ENCODE data around the gene UBE2J2. TPM values are rescaled to one million over a fixed set of nuclear protein-coding genes. Genes with fewer than 3 reads are reported as not detected.

The UBE2J2 gene
- total and polyA plus RNA-seq, 2 of the 13 experiments (the other 11 are each of a cell fraction or from before 2014, with no cell fraction given): 25.4 to 29.4 TPM

DNA sequence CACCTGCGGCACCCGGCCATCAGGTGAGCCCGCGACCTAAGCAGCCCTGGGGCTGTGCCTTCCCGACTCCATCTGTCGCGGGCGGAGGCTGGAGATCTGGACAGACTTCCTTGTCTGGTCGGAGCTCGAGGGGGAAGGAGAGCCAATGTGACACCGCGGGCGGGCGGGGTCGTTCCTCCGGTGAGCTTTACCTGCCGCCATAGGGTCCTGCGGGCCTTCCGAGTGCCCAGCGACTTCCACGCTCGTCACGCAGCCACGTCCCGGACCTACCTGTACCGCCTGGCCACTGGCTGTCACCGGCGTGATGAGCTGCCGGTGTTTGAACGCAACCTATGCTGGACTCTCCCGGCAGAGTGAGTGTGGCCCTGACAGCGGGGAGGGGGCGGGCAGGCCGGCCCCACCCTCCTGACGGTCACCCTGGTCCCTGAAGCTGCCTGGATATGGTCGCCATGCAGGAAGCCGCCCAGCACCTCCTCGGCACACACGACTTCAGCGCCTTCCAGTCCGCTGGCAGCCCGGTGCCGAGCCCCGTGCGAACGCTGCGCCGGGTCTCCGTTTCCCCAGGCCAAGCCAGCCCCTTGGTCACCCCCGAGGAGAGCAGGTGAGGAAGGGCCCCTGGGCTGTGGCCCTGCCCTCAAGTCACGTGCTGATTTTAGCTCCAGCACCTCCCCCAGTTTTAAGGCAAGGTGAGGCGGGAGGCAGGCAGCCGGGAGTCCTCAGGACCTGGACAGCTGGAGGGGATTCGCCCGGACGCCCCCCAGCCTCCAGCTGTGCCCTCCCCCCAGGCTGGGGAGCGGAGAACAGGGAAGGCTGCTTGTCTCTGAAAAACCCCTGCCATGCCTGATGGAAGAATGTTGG, 35.8 kb upstream of the UBE2J2 start (continued):
- TF ChIP-seq KDM2A (CRISPR knock-in tag; IDR thresholded peaks at IDR 0.05; ENCODE audit: borderline replicate concordance, low read depth) (peak; percentile 80), ZNF850 (CRISPR knock-in tag; conservative IDR thresholded peaks at IDR 0.05) (0 out of 2 replicates have a peak, but pooled peaks have one; percentile 6), ZBTB38 (CRISPR knock-in tag; IDR thresholded peaks at IDR 0.05) (peak; percentile 85), NCOA1 (CRISPR knock-in tag; IDR thresholded peaks at IDR 0.05) (no peak)
- TF ChIP-seq, protein P1, sequence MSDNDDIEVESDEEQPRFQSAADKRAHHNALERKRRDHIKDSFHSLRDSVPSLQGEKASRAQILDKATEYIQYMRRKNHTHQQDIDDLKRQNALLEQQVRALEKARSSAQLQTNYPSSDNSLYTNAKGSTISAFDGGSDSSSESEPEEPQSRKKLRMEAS (IDR thresholded peaks at IDR 0.05): 0 out of 2 replicates have a peak, but pooled peaks have one; percentile 25

DNA sequence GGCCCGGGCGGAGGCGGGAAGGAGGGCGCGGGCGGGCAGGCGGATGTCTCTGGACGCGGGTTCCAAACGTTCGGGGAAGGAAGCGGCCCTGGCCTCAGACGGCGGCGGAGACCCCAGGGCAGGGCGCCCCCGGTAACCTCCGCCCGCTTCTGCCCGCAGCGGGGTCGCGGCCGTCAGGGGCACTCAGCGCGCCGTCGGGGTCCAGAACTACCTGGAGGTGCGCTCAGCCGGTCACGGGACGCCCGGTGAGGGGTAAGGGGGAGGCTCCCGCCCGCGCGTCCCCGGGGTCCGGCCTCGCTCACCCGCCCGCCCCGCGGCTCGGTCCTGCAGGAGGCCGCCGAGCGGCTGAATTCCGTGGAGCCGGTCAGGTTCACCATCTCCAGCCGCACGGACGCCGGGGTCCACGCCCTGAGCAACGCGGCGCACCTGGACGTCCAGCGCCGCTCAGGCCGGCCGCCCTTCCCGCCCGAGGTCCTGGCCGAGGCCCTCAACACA, 35.1 kb upstream of the UBE2J2 start:
- Histone ChIP-seq H3K4me1 (ENCODE audit: insufficient read depth, low read length) (peaks cover 37% of the 10 kb centered on the region), H3K4me2 (ENCODE audit: low read depth, low read length) (peak overlapping the region; percentile 88), H3K27ac (ENCODE audit: extremely low read length, insufficient read depth, low read length) (peak overlapping the region; percentile 73), H3K27me3 (ENCODE audit: control insufficient read depth in 1 of 2, insufficient read depth in 2 of 2, low read length in 2 of 2) (no peaks in the 10 kb centered on the region), H3K36me3 (replicated peaks in 1 of 2; ENCODE audit: control insufficient read depth in 1 of 2, insufficient read depth in 2 of 2, low read length in 2 of 2) (peaks cover 9 to 29% of the 10 kb centered on the region in 2 experiments; a peak in 2 of 5 replicates), H2AFZ (ENCODE audit: low read length) (no peak overlapping the region), H4K20me1 (ENCODE audit: insufficient read depth, low read length) (no peaks in the 10 kb centered on the region; the same call in 1 of the 2 replicates), H3K4me3 (replicated peaks in 1 of 3; ENCODE audit: insufficient read depth in 1 of 3, low read depth in 2 of 3, low read length in 3 of 3) (peak overlapping the region; percentile 75 to 91 (median 90)), H3K79me2 (ENCODE audit: insufficient read depth, low read length) (peaks cover 14% of the 10 kb centered on the region), H3K9ac (ENCODE audit: insufficient read depth, low read depth, low read length) (peak overlapping the region; percentile 86), H3K9me3 (ENCODE audit: low read length) (no peaks in the 10 kb centered on the region)
- no peak for ATAC-seq
- WGBS (ENCODE audit: low lambda C conversion rate): no CpG with 5 or more reads among the region's 66 CpGs
- CTCF ChIA-PET (ENCODE audit: low intra/inter-chr PET ratio, low total read pairs): no interaction called here
- BruUV-seq (replicated peaks): TSS peak; percentile 60
- POLR2A ChIA-PET: interaction anchor here (1.3 to 1.6 kb wide), 2 partner anchors 17 to 39 kb away, joined by 4 to 5 read pairs; no protein-coding TSS in a partner anchor
- in situ Hi-C loops (cut with HindIII; ENCODE audit: extremely low pct_ligation_motif_present, low pct_unique_long_range_greater_than_20kb) (no loop called here), intact Hi-C loops (cut with micrococcal nuclease; ENCODE audit: unreplicated experiment) (no loop called here)
- DNase-seq (ENCODE audit: low spot score): no peak
- FAIRE-seq: no peak
- TF ChIP-seq, protein P2, sequence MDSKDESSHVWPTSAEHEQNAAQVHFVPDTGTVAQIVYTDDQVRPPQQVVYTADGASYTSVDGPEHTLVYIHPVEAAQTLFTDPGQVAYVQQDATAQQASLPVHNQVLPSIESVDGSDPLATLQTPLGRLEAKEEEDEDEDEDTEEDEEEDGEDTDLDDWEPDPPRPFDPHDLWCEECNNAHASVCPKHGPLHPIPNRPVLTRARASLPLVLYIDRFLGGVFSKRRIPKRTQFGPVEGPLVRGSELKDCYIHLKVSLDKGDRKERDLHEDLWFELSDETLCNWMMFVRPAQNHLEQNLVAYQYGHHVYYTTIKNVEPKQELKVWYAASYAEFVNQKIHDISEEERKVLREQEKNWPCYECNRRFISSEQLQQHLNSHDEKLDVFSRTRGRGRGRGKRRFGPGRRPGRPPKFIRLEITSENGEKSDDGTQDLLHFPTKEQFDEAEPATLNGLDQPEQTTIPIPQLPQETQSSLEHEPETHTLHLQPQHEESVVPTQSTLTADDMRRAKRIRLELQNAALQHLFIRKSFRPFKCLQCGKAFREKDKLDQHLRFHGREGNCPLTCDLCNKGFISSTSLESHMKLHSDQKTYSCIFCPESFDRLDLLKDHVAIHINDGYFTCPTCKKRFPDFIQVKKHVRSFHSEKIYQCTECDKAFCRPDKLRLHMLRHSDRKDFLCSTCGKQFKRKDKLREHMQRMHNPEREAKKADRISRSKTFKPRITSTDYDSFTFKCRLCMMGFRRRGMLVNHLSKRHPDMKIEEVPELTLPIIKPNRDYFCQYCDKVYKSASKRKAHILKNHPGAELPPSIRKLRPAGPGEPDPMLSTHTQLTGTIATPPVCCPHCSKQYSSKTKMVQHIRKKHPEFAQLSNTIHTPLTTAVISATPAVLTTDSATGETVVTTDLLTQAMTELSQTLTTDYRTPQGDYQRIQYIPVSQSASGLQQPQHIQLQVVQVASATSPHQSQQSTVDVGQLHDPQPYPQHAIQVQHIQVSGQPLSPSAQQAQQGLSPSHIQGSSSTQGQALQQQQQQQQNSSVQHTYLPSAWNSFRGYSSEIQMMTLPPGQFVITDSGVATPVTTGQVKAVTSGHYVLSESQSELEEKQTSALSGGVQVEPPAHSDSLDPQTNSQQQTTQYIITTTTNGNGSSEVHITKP (CRISPR knock-in tag; IDR thresholded peaks at IDR 0.05; ENCODE audit: low read depth): no peak
- TF ChIP-seq, protein P3, sequence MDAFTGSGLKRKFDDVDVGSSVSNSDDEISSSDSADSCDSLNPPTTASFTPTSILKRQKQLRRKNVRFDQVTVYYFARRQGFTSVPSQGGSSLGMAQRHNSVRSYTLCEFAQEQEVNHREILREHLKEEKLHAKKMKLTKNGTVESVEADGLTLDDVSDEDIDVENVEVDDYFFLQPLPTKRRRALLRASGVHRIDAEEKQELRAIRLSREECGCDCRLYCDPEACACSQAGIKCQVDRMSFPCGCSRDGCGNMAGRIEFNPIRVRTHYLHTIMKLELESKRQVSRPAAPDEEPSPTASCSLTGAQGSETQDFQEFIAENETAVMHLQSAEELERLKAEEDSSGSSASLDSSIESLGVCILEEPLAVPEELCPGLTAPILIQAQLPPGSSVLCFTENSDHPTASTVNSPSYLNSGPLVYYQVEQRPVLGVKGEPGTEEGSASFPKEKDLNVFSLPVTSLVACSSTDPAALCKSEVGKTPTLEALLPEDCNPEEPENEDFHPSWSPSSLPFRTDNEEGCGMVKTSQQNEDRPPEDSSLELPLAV (CRISPR knock-in tag; conservative IDR thresholded peaks at IDR 0.05; ENCODE audit: low read depth): no peak
- TF ChIP-seq RARA (CRISPR knock-in tag; IDR thresholded peaks at IDR 0.05) (0 out of 2 replicates have a peak, but pooled peaks have one; percentile 3), ZNF776 (CRISPR knock-in tag; IDR thresholded peaks at IDR 0.05) (no peak), DPF2 (CRISPR knock-in tag; IDR thresholded peaks at IDR 0.05; ENCODE audit: borderline replicate concordance, low read depth) (no peak), ZNF451 (CRISPR knock-in tag; IDR thresholded peaks at IDR 0.05) (no peak), ZNF136 (CRISPR knock-in tag; IDR thresholded peaks at IDR 0.05; ENCODE audit: low read depth) (no peak), TCF12 (IDR thresholded peaks at IDR 0.05) (no peak), TCF12 (CRISPR knock-in tag; IDR thresholded peaks at IDR 0.05) (peak; percentile 40; the same call in 1 of the 2 replicates)
- TF ChIP-seq, protein P4, sequence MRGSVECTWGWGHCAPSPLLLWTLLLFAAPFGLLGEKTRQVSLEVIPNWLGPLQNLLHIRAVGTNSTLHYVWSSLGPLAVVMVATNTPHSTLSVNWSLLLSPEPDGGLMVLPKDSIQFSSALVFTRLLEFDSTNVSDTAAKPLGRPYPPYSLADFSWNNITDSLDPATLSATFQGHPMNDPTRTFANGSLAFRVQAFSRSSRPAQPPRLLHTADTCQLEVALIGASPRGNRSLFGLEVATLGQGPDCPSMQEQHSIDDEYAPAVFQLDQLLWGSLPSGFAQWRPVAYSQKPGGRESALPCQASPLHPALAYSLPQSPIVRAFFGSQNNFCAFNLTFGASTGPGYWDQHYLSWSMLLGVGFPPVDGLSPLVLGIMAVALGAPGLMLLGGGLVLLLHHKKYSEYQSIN (CRISPR knock-in tag; IDR thresholded peaks at IDR 0.05; ENCODE audit: borderline replicate concordance): no peak

Measured in HepG2 (cell line).